H9 (cell line): ENCODE measurements around the gene AHDC1. TPM values are rescaled to one million over a fixed set of nuclear protein-coding genes. Genes with fewer than 3 reads are reported as not detected.

Source experiments
- DNase-seq: peaks from one replicate; pipeline ENCODE4 v3.0.0-alpha.2; 2017
- H2AFZ ChIP-seq: one replicate; pipeline ENCODE4 v1.6.1; 2013; ENCODE audit warnings: mild to moderate bottlenecking, low read length, control low read depth, moderate library complexity
- H2AK5ac ChIP-seq: 2 replicates; pipeline ENCODE4 v1.6.1; 2013; ENCODE audit warnings: low read length, control low read depth, mixed read lengths; ENCODE audit not compliant: insufficient read length
- H2BK120ac ChIP-seq: one replicate; pipeline ENCODE4 v1.6.1; 2013; ENCODE audit warnings: low read depth, mild to moderate bottlenecking, low read length, control low read depth, inconsistent platforms; ENCODE audit not compliant: poor library complexity, severe bottlenecking
- H2BK12ac ChIP-seq: 2 replicates; pipeline ENCODE4 v1.6.1; 2013; ENCODE audit warnings: low read length, control low read depth, mixed read lengths, low read depth; ENCODE audit not compliant: insufficient read length
- H2BK15ac ChIP-seq: 2 replicates; pipeline ENCODE4 v1.6.1; 2013; ENCODE audit warnings: low read depth, low read length, control low read depth
- H2BK20ac ChIP-seq: one replicate; pipeline ENCODE4 v1.6.1; 2013; ENCODE audit warnings: low read depth, mild to moderate bottlenecking, low read length, control low read depth, inconsistent platforms; ENCODE audit not compliant: poor library complexity, severe bottlenecking
- H2BK5ac ChIP-seq: 2 replicates; pipeline ENCODE4 v1.6.1; 2013; ENCODE audit warnings: low read length, control low read depth, mixed read lengths; ENCODE audit not compliant: insufficient read length
- H3K14ac ChIP-seq: 2 replicates; pipeline ENCODE4 v1.6.1; 2013; ENCODE audit warnings: low read length, control low read depth; ENCODE audit not compliant: insufficient read depth
- H3K18ac ChIP-seq: 2 replicates; pipeline ENCODE4 v1.6.1; 2013; ENCODE audit warnings: low read depth, mild to moderate bottlenecking, mixed read lengths, low read length, control low read depth; ENCODE audit not compliant: insufficient read length
- H3K23ac ChIP-seq: 2 replicates; pipeline ENCODE4 v1.6.1; 2013; ENCODE audit warnings: low read length, control low read depth, mixed read lengths, low read depth; ENCODE audit not compliant: insufficient read length
- H3K23me2 ChIP-seq: 2 replicates; pipeline ENCODE4 v1.6.1; 2013; ENCODE audit warnings: low read depth, mild to moderate bottlenecking, mixed read lengths, low read length, control low read depth; ENCODE audit not compliant: insufficient read length, poor library complexity, severe bottlenecking
- H3K27ac ChIP-seq: 2 replicates; pipeline ENCODE4 v1.5.1; 2013; ENCODE audit warnings: low read length, control low read depth, mixed read lengths, low read depth; ENCODE audit not compliant: insufficient read length
- H3K27me3 ChIP-seq: 2 replicates; pipeline ENCODE4 v1.6.1; 2013; ENCODE audit warnings: low read length, control low read depth, inconsistent platforms; ENCODE audit not compliant: insufficient read depth
- H3K4ac ChIP-seq: 2 replicates; pipeline ENCODE4 v1.6.1; 2013; ENCODE audit warnings: low read depth, mild to moderate bottlenecking, control low read depth, inconsistent platforms, low read length, moderate library complexity
- H3K4me1 ChIP-seq: 2 replicates; pipeline ENCODE4 v1.6.1; 2013; ENCODE audit warnings: low read length, control low read depth, inconsistent platforms; ENCODE audit not compliant: insufficient read depth
- H3K4me2 ChIP-seq: 2 replicates; pipeline ENCODE4 v1.6.1; 2013; ENCODE audit warnings: low read length, control low read depth, mixed read lengths; ENCODE audit not compliant: insufficient read length, insufficient read depth
- H3K56ac ChIP-seq: 2 replicates; pipeline ENCODE4 v1.6.1; 2013; ENCODE audit warnings: low read depth, mild to moderate bottlenecking, mixed read lengths, low read length, control low read depth; ENCODE audit not compliant: insufficient read length
- H3K79me1 ChIP-seq: 2 replicates; pipeline ENCODE4 v1.6.1; 2013; ENCODE audit warnings: low read depth, mild to moderate bottlenecking, moderate library complexity, low read length, control low read depth, inconsistent platforms; ENCODE audit not compliant: insufficient read depth, poor library complexity, severe bottlenecking
- H3K79me2 ChIP-seq: 2 replicates; pipeline ENCODE4 v1.6.1; 2013; ENCODE audit warnings: low read length, control low read depth, inconsistent platforms; ENCODE audit not compliant: insufficient read depth
- H3K9ac ChIP-seq: 2 replicates; pipeline ENCODE4 v1.6.1; 2013; ENCODE audit warnings: low read length, control low read depth, mixed read lengths; ENCODE audit not compliant: insufficient read length; ENCODE audit errors: extremely low read depth
- H3K9me3 ChIP-seq: one replicate; pipeline ENCODE4 v1.6.1; 2013; ENCODE audit warnings: low read depth, low read length, inconsistent platforms; ENCODE audit not compliant: control insufficient read depth
- H3T11ph ChIP-seq: one replicate; pipeline ENCODE4 v1.6.1; 2013; ENCODE audit warnings: mild to moderate bottlenecking, low read length, control low read depth, inconsistent platforms
- H4K20me1 ChIP-seq: one replicate; pipeline ENCODE4 v1.6.1; 2013; ENCODE audit not compliant: control insufficient read depth, insufficient read length, insufficient read depth
- H4K5ac ChIP-seq: 2 replicates; pipeline ENCODE4 v1.6.1; 2013; ENCODE audit warnings: low read depth, mild to moderate bottlenecking, mixed read lengths, low read length, control low read depth; ENCODE audit not compliant: insufficient read length
- H4K8ac ChIP-seq: replicated peaks from 2 replicates; pipeline ENCODE4 v1.6.1; 2013; ENCODE audit warnings: low read length, control low read depth, mixed read lengths, low read depth; ENCODE audit not compliant: insufficient read length
- H4K91ac ChIP-seq: 2 replicates; pipeline ENCODE4 v1.6.1; 2013; ENCODE audit warnings: low read depth, mild to moderate bottlenecking, moderate library complexity, mixed read lengths, low read length, control low read depth; ENCODE audit not compliant: insufficient read length
- H3K27ac Mint-ChIP-seq, 3 experiments: 2 replicates in 2 of 3; 3 replicates in 1 of 3; pipeline ENCODE4 v1.8.0; 2020 to 2021; ENCODE audit warnings: mixed read lengths in 3 of 3, mild to moderate bottlenecking in 1 of 3, moderate library complexity in 1 of 3
- H3K27me3 Mint-ChIP-seq: 2 replicates; pipeline ENCODE4 v1.8.0; 2021; ENCODE audit warnings: low read depth, mild to moderate bottlenecking, moderate library complexity, mixed read lengths
- H3K36me3 Mint-ChIP-seq, 3 experiments: 2 replicates in 2 of 3; 3 replicates in 1 of 3; pipeline ENCODE4 v1.8.0; 2020 to 2021; ENCODE audit warnings: low read depth in 3 of 3, mixed read lengths in 3 of 3; ENCODE audit not compliant: insufficient read depth in 1 of 3
- H3K4me1 Mint-ChIP-seq, 2 experiments: 2 replicates each; pipeline ENCODE4 v1.8.0; 2020; ENCODE audit warnings: mixed read lengths in 2 of 2
- H3K4me3 Mint-ChIP-seq, 2 experiments: 2 replicates in 1 of 2; 3 replicates in 1 of 2; pipeline ENCODE4 v1.8.0; 2020 to 2021; ENCODE audit warnings: mild to moderate bottlenecking in 2 of 2, mixed read lengths in 2 of 2, moderate library complexity in 1 of 2
- H3K9me3 Mint-ChIP-seq, 2 experiments: 2 replicates in 1 of 2; 3 replicates in 1 of 2; pipeline ENCODE4 v1.8.0; 2020; ENCODE audit warnings: mild to moderate bottlenecking in 2 of 2, mixed read lengths in 2 of 2, moderate library complexity in 1 of 2
- WGBS: extraction: QIAGEN DNeasy Blood & Tissue Kit; methylation state at CpG from one replicate; pipeline ENCODE4 v1.1.7; 2013; ENCODE audit warnings: missing lambda C conversion rate, low lambda C conversion rate, mixed read lengths; ENCODE audit not compliant: insufficient read length; ENCODE audit errors: extremely low coverage; 5-methylcytosine and 5-hydroxymethylcytosine counted together
- total RNA-seq: library from RNA; stranded (reverse); gene quantifications from 2 replicates; pipeline ENCODE4 v1.2.1, GENCODE V29; 2021
- TF ChIP-seq, protein P1 (sequence below): fragments of 200-600 bp; sonication (generic); conservative IDR thresholded peaks from 3 replicates; pipeline ENCODE4 v1.8.0; 2021; ENCODE audit warnings: antibody characterized with exemption, mild to moderate bottlenecking

AHDC1 gene
- total RNA-seq, 1 experiment from 2014 or later = 29.4 TPM

DNA sequence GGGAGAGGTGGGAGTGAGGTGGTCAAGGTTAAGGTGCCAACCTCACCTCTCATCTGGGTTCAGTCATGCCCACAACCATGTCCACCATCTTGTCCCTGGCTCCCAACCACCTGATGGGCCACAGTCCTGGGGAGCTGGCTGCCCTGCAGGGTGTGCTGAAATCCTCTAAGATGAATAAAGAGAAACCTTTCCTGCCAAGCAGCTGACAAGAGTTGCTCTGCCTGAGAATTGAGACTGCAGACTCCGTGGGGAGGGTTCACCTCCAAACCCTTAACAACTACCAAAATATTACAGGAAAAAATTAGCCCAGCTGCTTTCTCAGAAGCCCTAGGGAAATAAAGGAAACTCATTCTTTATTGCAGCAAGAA lies 46.2 kb upstream of the AHDC1 start:
- Histone ChIP-seq H3K4ac (no peak overlapping the region), H3K56ac (no peak overlapping the region), H3K9me3 (no peaks in the 10 kb centered on the region), H2BK20ac (no peak overlapping the region), H2BK5ac (no peak overlapping the region), H2BK12ac (no peak overlapping the region), H3K27ac (no peak overlapping the region), H2BK15ac (no peak overlapping the region), H4K20me1 (no peaks in the 10 kb centered on the region), H3K9ac (no peak overlapping the region), H3K14ac (no peak overlapping the region), H4K8ac (no peak overlapping the region), H2BK120ac (no peak overlapping the region), H3K4me2 (no peak overlapping the region), H4K91ac (no peak overlapping the region), H3K18ac (no peak overlapping the region), H2AK5ac (no peak overlapping the region), H3K27me3 (no peaks in the 10 kb centered on the region), H3K23me2 (no peaks in the 10 kb centered on the region), H3K79me1 (no peaks in the 10 kb centered on the region), H2AFZ (no peak overlapping the region), H4K5ac (no peak overlapping the region), H3K4me1 (peaks cover 9% of the 10 kb centered on the region; the same call in 1 of the 2 replicates), H3K79me2 (no peaks in the 10 kb centered on the region), H3K23ac (no peak overlapping the region), H3T11ph (no peak overlapping the region)
- Mint-ChIP-seq H3K4me3 (peak overlapping the region in 1 of 2 experiments; percentile 45; a peak in 1 of 5 replicates), H3K4me1 (peaks cover 19 to 25% of the 10 kb centered on the region in 2 experiments), H3K9me3 (no peaks in the 10 kb centered on the region; a peak in 1 of 5 replicates), H3K27me3 (peaks cover 2% of the 10 kb centered on the region), H3K36me3 (no peaks in the 10 kb centered on the region), H3K27ac (peak overlapping the region in 1 of 3 experiments; percentile 75; a peak in 1 of 7 replicates)
- WGBS = no CpG with 5 or more reads among the region's 1 CpG
- TF ChIP-seq, protein P1, sequence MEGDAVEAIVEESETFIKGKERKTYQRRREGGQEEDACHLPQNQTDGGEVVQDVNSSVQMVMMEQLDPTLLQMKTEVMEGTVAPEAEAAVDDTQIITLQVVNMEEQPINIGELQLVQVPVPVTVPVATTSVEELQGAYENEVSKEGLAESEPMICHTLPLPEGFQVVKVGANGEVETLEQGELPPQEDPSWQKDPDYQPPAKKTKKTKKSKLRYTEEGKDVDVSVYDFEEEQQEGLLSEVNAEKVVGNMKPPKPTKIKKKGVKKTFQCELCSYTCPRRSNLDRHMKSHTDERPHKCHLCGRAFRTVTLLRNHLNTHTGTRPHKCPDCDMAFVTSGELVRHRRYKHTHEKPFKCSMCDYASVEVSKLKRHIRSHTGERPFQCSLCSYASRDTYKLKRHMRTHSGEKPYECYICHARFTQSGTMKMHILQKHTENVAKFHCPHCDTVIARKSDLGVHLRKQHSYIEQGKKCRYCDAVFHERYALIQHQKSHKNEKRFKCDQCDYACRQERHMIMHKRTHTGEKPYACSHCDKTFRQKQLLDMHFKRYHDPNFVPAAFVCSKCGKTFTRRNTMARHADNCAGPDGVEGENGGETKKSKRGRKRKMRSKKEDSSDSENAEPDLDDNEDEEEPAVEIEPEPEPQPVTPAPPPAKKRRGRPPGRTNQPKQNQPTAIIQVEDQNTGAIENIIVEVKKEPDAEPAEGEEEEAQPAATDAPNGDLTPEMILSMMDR = no peak
- no peak for DNase-seq
